GM12878 (cell line): Measurements from ENCODE around the gene LCLAT1. TPM values are rescaled to one million over a fixed set of nuclear protein-coding genes. Genes with fewer than 3 reads are reported as not detected.

Experiments used
- ATAC-seq: fragments of 200-7000 bp; cut with Tn5 transposase; 3 replicates; pipeline ENCODE4 v1.9.1; 2020; ENCODE audit warnings: mild to moderate bottlenecking, moderate library complexity
- BruUV-seq: library from RNA; stranded (reverse); fragments of 400-500 nt; replicated peaks from 2 replicates; lab custom pipeline; 2021; lab: Mats Ljungman, UMichigan
- CTCF ChIA-PET: fragments of 300-600 bp; sonication (Branson Sonifier 250); formaldehyde crosslinking; extraction: SDS; loops from one replicate; lab custom pipeline; 2021; ENCODE audit warnings: inconsistent platforms; lab: Yijun Ruan, JAX
- POLR2A ChIA-PET: fragments of 350-600 bp; formaldehyde crosslinking; extraction: SDS; loops from one replicate; lab custom pipeline; 2021; ENCODE audit warnings: inconsistent platforms; lab: Charles Lee
- RAD21 ChIA-PET: fragments of 300-600 bp; sonication (Branson Sonifier 250); formaldehyde crosslinking; loops from one replicate; lab custom pipeline; 2023; ENCODE audit warnings: antibody characterized with exemption; ENCODE audit not compliant: unreplicated experiment; lab: Charles Lee
- SMC1A ChIA-PET: fragments of 300-600 bp; sonication (Branson Sonifier 250); formaldehyde crosslinking; loops from one replicate; lab custom pipeline; 2023; ENCODE audit not compliant: unreplicated experiment, uncharacterized antibody; lab: Charles Lee
- DNase-seq: peaks from one replicate; pipeline ENCODE4 v3.0.0-alpha.2; 2011; ENCODE audit warnings: low read depth, low spot score
- FAIRE-seq: peaks from 3 replicates; lab custom pipeline; 2011; peaks lifted over from hg19 to GRCh38; lab: Jason Lieb, UNC
- H2AFZ ChIP-seq: 2 replicates; pipeline ENCODE4 v1.6.0; 2011; ENCODE audit warnings: low read depth, low read length, control low read depth; ENCODE audit not compliant: control insufficient read depth
- H3K27ac ChIP-seq: 2 replicates; pipeline ENCODE4 v1.5.1; 2011; ENCODE audit warnings: control low read depth; ENCODE audit not compliant: control insufficient read depth, insufficient read depth
- H3K27me3 ChIP-seq, 2 experiments: replicated peaks in 1 of 2; 2 replicates each; pipeline versions ENCODE4 v1.6.0 to v1.6.1; 2011; ENCODE audit warnings: low read length in 1 of 2; ENCODE audit not compliant: control insufficient read depth in 2 of 2, insufficient read depth in 2 of 2
- H3K36me3 ChIP-seq, 2 experiments: 2 replicates each; pipeline ENCODE4 v1.5.1; 2011; ENCODE audit warnings: low read length in 1 of 2; ENCODE audit not compliant: control insufficient read depth in 2 of 2, insufficient read depth in 2 of 2
- H3K4me1 ChIP-seq: 2 replicates; pipeline ENCODE4 v1.6.1; 2011; ENCODE audit warnings: mild to moderate bottlenecking, low read length, moderate library complexity, mixed read lengths; ENCODE audit not compliant: control insufficient read depth, insufficient read depth
- H3K4me2 ChIP-seq: 2 replicates; pipeline ENCODE4 v1.6.0; 2011; ENCODE audit warnings: control low read depth; ENCODE audit not compliant: control insufficient read depth, insufficient read depth
- H3K4me3 ChIP-seq: fragments of 200-600 bp; sonication (generic); 2 replicates; pipeline ENCODE4 v1.5.1; 2016
- H3K79me2 ChIP-seq: 2 replicates; pipeline ENCODE4 v1.6.0; 2011; ENCODE audit warnings: low read length; ENCODE audit not compliant: control insufficient read depth, insufficient read depth
- H3K9ac ChIP-seq: 2 replicates; pipeline ENCODE4 v1.8.0; 2011; ENCODE audit warnings: low read length, control low read depth, mixed read lengths; ENCODE audit not compliant: control insufficient read depth, insufficient read depth
- H3K9me3 ChIP-seq: replicated peaks from 3 replicates; pipeline ENCODE4 v1.5.1; 2011; ENCODE audit warnings: mild to moderate bottlenecking, low read length; ENCODE audit not compliant: control insufficient read depth, insufficient read depth
- H4K20me1 ChIP-seq: 2 replicates; pipeline ENCODE4 v1.6.0; 2011; ENCODE audit not compliant: control insufficient read depth, insufficient read depth
- BRCA1 ChIP-seq: IDR thresholded peaks from 2 replicates; pipeline ENCODE4 v1.6.1; 2011; ENCODE audit warnings: low read depth, low read length, improper control_type of control experiment
- E2F8 ChIP-seq: fragments of 450-650 bp; IDR thresholded peaks from 2 replicates; pipeline ENCODE4 v1.6.1; 2018; ENCODE audit warnings: mild to moderate bottlenecking, low read depth, moderate library complexity; ENCODE audit not compliant: partially characterized antibody
- NFYB ChIP-seq: IDR thresholded peaks from 2 replicates; pipeline ENCODE4 v1.6.1; 2011; ENCODE audit warnings: low read depth, mild to moderate bottlenecking, low read length, improper control_type of control experiment, moderate library complexity; ENCODE audit not compliant: insufficient read depth
- POLR2AphosphoS2 ChIP-seq: IDR thresholded peaks from 2 replicates; pipeline ENCODE4 v1.6.1; 2011; ENCODE audit warnings: low read depth, mild to moderate bottlenecking, low read length, improper control_type of control experiment, moderate library complexity
- SREBF2 ChIP-seq: IDR thresholded peaks from 2 replicates; pipeline ENCODE4 v1.6.1; 2012; ENCODE audit warnings: mild to moderate bottlenecking, low read length
- STAT1 ChIP-seq: fragments of 450-650 bp; conservative IDR thresholded peaks from 2 replicates; pipeline ENCODE4 v1.6.1; 2014; ENCODE audit warnings: antibody characterized with exemption, mild to moderate bottlenecking
- TCF12 ChIP-seq: IDR thresholded peaks from 2 replicates; pipeline ENCODE4 v1.6.1; 2011; ENCODE audit warnings: low read depth, mild to moderate bottlenecking, low read length
- ZNF274 ChIP-seq: IDR thresholded peaks from one replicate; pipeline ENCODE4 v1.8.0; 2011; ENCODE audit not compliant: insufficient read length, insufficient read depth
- ZNF622 ChIP-seq: fragments of 450-650 bp; IDR thresholded peaks from 2 replicates; pipeline ENCODE4 v1.6.1; 2017; ENCODE audit warnings: mild to moderate bottlenecking, inconsistent platforms
- WGBS: methylation state at CpG from one replicate; pipeline ENCODE4 v1.1.6; 2016; ENCODE audit warnings: low lambda C conversion rate; ENCODE audit not compliant: insufficient replicate concordance, insufficient coverage; ENCODE audit errors: missing lambda C conversion rate; 5-methylcytosine and 5-hydroxymethylcytosine counted together
- in situ Hi-C: fragments of 300-500 bp; cut with MboI; formaldehyde crosslinking; loops from 9 replicates; pipeline ENCODE4 v1.14.3; 2018; ENCODE audit warnings: mixed read lengths
- intact Hi-C: fragments of 100-400 bp; cut with micrococcal nuclease; formaldehyde crosslinking; loops from one replicate; pipeline ENCODE4 v1.14.2; 2022; ENCODE audit not compliant: unreplicated experiment
- polyA plus RNA-seq, 11 experiments: library from polyadenylated mRNA; depleted of rRNA in 4 of 11; unstranded in 6 of 11; stranded (reverse) in 5 of 11; fragments of >200 nt; fragmentation: Nextera tagmentation in 4 of 11; fragmentation: Illumina TruSeq in 1 of 11; extraction: Ambion mirVana in 4 of 11; extraction: Trizol in 1 of 11; gene quantifications; 1 replicate in 1 of 11; 2 replicates in 10 of 11; pipeline versions ENCODE4 v1.2.1 to v1.2.3, GENCODE V29; 2011 to 2016; ENCODE audit warnings: inconsistent platforms in 2 of 11, missing spikeins in 2 of 11, low read depth in 1 of 11
- total RNA-seq, 4 experiments: library from RNA; depleted of rRNA in 3 of 4; stranded (reverse); fragments of >200 nt in 3 of 4; fragmentation: Illumina TruSeq in 1 of 4; extraction: Trizol in 1 of 4; gene quantifications; 2 replicates each; pipeline versions ENCODE4 v1.2.1 to v1.2.3, GENCODE V29; 2013 to 2021
- TF ChIP-seq, protein P1 (sequence below): fragments of 450-650 bp; IDR thresholded peaks from 2 replicates; pipeline ENCODE4 v1.6.1; 2017; ENCODE audit warnings: antibody characterized with exemption, mild to moderate bottlenecking, moderate library complexity

The LCLAT1 gene
- total and polyA plus RNA-seq, 10 of the 15 experiments (the other 5 are each of a cell fraction or from before 2014, with no cell fraction given) = 8.1 to 33.0 (median 15.9) TPM

GRCh38 chr2:30601375-30601774 lies 154.3 kb downstream of the LCLAT1 start:
- no peaks in the 10 kb centered on the region for H4K20me1 ChIP-seq
- no peaks in the 10 kb centered on the region for H3K27me3 ChIP-seq
- no peaks in the 10 kb centered on the region for H3K9me3 ChIP-seq
- H3K4me2 ChIP-seq = no peak overlapping the region
- H3K9ac ChIP-seq = no peak overlapping the region
- WGBS = 42% methylated on average over 1 of the region's 1 CpG
- SMC1A ChIA-PET = interaction anchor here (0.7 to 3.0 kb wide), 6 partner anchors 10 to 110 kb away, joined by 3 to 17 read pairs (median 6); no protein-coding TSS in a partner anchor
- no peaks in the 10 kb centered on the region for H3K36me3 ChIP-seq
- FAIRE-seq (no peak), DNase-seq (no peak), ATAC-seq (no peak)
- POLR2A ChIA-PET = no interaction called here
- intact Hi-C loops = no loop called here
- H3K4me1 ChIP-seq = no peaks in the 10 kb centered on the region
- TF ChIP-seq POLR2AphosphoS2 = no peak
- no peak for TF ChIP-seq STAT1
- TF ChIP-seq SREBF2 = no peak
- TF ChIP-seq, protein P1, sequence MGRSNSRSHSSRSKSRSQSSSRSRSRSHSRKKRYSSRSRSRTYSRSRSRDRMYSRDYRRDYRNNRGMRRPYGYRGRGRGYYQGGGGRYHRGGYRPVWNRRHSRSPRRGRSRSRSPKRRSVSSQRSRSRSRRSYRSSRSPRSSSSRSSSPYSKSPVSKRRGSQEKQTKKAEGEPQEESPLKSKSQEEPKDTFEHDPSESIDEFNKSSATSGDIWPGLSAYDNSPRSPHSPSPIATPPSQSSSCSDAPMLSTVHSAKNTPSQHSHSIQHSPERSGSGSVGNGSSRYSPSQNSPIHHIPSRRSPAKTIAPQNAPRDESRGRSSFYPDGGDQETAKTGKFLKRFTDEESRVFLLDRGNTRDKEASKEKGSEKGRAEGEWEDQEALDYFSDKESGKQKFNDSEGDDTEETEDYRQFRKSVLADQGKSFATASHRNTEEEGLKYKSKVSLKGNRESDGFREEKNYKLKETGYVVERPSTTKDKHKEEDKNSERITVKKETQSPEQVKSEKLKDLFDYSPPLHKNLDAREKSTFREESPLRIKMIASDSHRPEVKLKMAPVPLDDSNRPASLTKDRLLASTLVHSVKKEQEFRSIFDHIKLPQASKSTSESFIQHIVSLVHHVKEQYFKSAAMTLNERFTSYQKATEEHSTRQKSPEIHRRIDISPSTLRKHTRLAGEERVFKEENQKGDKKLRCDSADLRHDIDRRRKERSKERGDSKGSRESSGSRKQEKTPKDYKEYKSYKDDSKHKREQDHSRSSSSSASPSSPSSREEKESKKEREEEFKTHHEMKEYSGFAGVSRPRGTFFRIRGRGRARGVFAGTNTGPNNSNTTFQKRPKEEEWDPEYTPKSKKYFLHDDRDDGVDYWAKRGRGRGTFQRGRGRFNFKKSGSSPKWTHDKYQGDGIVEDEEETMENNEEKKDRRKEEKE = no peak
- no peak for TF ChIP-seq E2F8
- no peak for TF ChIP-seq ZNF274
- no peak for TF ChIP-seq ZNF622
- no peak for TF ChIP-seq BRCA1
- no peak for TF ChIP-seq TCF12
- no peak for TF ChIP-seq NFYB
- CTCF ChIA-PET = interaction anchor here (1.5 to 2.0 kb wide), 4 partner anchors 44 to 436 kb away, joined by 3 to 4 read pairs (median 4); no protein-coding TSS in a partner anchor
- no peaks in the 10 kb centered on the region for H3K79me2 ChIP-seq
- H3K27ac ChIP-seq = no peak overlapping the region
- BruUV-seq = no TSS peak
- no peak overlapping the region for H3K4me3 ChIP-seq
- RAD21 ChIA-PET = interaction anchor here (1.5 kb wide), 1 partner anchor 10 kb away, joined by 4 read pairs; no protein-coding TSS in a partner anchor
- in situ Hi-C loops = no loop called here
- H2AFZ ChIP-seq = no peak overlapping the region
